Caco-2 (cell line): ENCODE data around the gene SYT7. TPM values are rescaled to one million over a fixed set of nuclear protein-coding genes. Genes with fewer than 3 reads are reported as not detected.

Experiments used
- BruUV-seq: library from RNA; stranded (reverse); fragments of 400-500 nt; replicated peaks from 2 replicates; lab custom pipeline; 2021; lab: Mats Ljungman, UMichigan
- CTCF ChIA-PET: fragments of 300-600 bp; sonication (Branson Sonifier 250); formaldehyde crosslinking; loops from one replicate; lab custom pipeline; 2022; ENCODE audit warnings: antibody characterized with exemption; lab: Charles Lee
- POLR2A ChIA-PET: fragments of 300-600 bp; sonication (Branson Sonifier 250); formaldehyde crosslinking; loops from one replicate; lab custom pipeline; 2022; ENCODE audit warnings: antibody characterized with exemption; lab: Charles Lee
- DNase-seq, 2 experiments: peaks; one replicate each; pipeline versions ENCODE4 v3.0.0 to v3.0.0-alpha.2; 2020 to 2022
- H3K27me3 ChIP-seq: replicated peaks from 2 replicates; pipeline ENCODE4 v1.6.0; 2011; ENCODE audit warnings: low read length; ENCODE audit not compliant: control insufficient read depth, insufficient read depth
- H3K36me3 ChIP-seq: 2 replicates; pipeline ENCODE4 v1.5.1; 2011; ENCODE audit warnings: low read length; ENCODE audit not compliant: control insufficient read depth, insufficient read depth
- H3K4me1 ChIP-seq: fragments of 250-450 bp; sonication (Bioruptor Pico); 2 replicates; pipeline ENCODE4 v1.5.1; 2020; ENCODE audit warnings: mild to moderate bottlenecking
- H3K4me3 ChIP-seq: 2 replicates; pipeline ENCODE4 v1.5.1; 2011; ENCODE audit warnings: low read depth, mild to moderate bottlenecking, control low read depth, low read length
- H3K9me3 ChIP-seq: fragments of 250-450 bp; sonication (Bioruptor Pico); 2 replicates; pipeline ENCODE4 v1.5.1; 2020; ENCODE audit warnings: mild to moderate bottlenecking, moderate library complexity
- H3K27ac Mint-ChIP-seq: one replicate; pipeline ENCODE4 v1.8.0; 2022; ENCODE audit warnings: mixed read lengths; ENCODE audit not compliant: unreplicated experiment
- H3K27me3 Mint-ChIP-seq: one replicate; pipeline ENCODE4 v1.8.0; 2022; ENCODE audit warnings: mixed read lengths; ENCODE audit not compliant: insufficient read depth, unreplicated experiment
- H3K36me3 Mint-ChIP-seq: one replicate; pipeline ENCODE4 v1.8.0; 2022; ENCODE audit warnings: mild to moderate bottlenecking, mixed read lengths; ENCODE audit not compliant: insufficient read depth, unreplicated experiment
- H3K4me1 Mint-ChIP-seq: one replicate; pipeline ENCODE4 v1.8.0; 2022; ENCODE audit warnings: low read depth, mixed read lengths; ENCODE audit not compliant: unreplicated experiment
- H3K4me3 Mint-ChIP-seq: one replicate; pipeline ENCODE4 v1.8.0; 2022; ENCODE audit warnings: mild to moderate bottlenecking, moderate library complexity, mixed read lengths; ENCODE audit not compliant: unreplicated experiment
- H3K9me3 Mint-ChIP-seq: one replicate; pipeline ENCODE4 v1.8.0; 2022; ENCODE audit warnings: mixed read lengths; ENCODE audit not compliant: unreplicated experiment
- intact Hi-C: fragments of 100-400 bp; cut with micrococcal nuclease; formaldehyde crosslinking; loops from one replicate; pipeline ENCODE4 v1.10.0; 2022; ENCODE audit not compliant: unreplicated experiment
- total RNA-seq: library from RNA; stranded (reverse); gene quantifications from 2 replicates; pipeline ENCODE4 v1.2.3, GENCODE V29; 2022
- TF ChIP-seq, protein P1 (sequence below), 2 experiments: fragments of 200-600 bp in 1 of 2; IDR thresholded peaks; 1 replicate in 1 of 2; 2 replicates in 1 of 2; pipeline versions ENCODE4 v1.5.1 to v1.8.0; 2011 to 2022; ENCODE audit warnings: antibody characterized with exemption in 1 of 2, control low read depth in 1 of 2, inconsistent platforms in 1 of 2, low read depth in 1 of 2, low read length in 1 of 2, mild to moderate bottlenecking in 1 of 2, moderate library complexity in 1 of 2; ENCODE audit not compliant: insufficient read depth in 1 of 2, severe bottlenecking in 1 of 2, unreplicated experiment in 1 of 2

Gene SYT7
- total RNA-seq, 1 experiment from 2014 or later = 33.5 TPM

- H3K4me1 Mint-ChIP-seq = peaks cover 17% of the 10 kb centered on the region
- ChIA-PET POLR2A (no interaction called here), CTCF (no interaction called here)
- TF ChIP-seq, protein P1, sequence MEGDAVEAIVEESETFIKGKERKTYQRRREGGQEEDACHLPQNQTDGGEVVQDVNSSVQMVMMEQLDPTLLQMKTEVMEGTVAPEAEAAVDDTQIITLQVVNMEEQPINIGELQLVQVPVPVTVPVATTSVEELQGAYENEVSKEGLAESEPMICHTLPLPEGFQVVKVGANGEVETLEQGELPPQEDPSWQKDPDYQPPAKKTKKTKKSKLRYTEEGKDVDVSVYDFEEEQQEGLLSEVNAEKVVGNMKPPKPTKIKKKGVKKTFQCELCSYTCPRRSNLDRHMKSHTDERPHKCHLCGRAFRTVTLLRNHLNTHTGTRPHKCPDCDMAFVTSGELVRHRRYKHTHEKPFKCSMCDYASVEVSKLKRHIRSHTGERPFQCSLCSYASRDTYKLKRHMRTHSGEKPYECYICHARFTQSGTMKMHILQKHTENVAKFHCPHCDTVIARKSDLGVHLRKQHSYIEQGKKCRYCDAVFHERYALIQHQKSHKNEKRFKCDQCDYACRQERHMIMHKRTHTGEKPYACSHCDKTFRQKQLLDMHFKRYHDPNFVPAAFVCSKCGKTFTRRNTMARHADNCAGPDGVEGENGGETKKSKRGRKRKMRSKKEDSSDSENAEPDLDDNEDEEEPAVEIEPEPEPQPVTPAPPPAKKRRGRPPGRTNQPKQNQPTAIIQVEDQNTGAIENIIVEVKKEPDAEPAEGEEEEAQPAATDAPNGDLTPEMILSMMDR (IDR thresholded peaks at IDR 0.05; ENCODE audit: insufficient read depth in 1 of 2, low read depth in 1 of 2, low read length in 1 of 2, severe bottlenecking in 1 of 2, unreplicated experiment in 1 of 2) = no peak
- peaks cover 5% of the 10 kb centered on the region for H3K36me3 Mint-ChIP-seq
- no peak overlapping the region for H3K4me3 ChIP-seq
- H3K27me3 ChIP-seq = no peaks in the 10 kb centered on the region
- H3K27ac Mint-ChIP-seq = no peak overlapping the region
- no peaks in the 10 kb centered on the region for H3K36me3 ChIP-seq
- H3K9me3 Mint-ChIP-seq = no peaks in the 10 kb centered on the region
- H3K27me3 Mint-ChIP-seq = no peaks in the 10 kb centered on the region
- no peak overlapping the region for H3K4me3 Mint-ChIP-seq
- no peak for DNase-seq
- no peaks in the 10 kb centered on the region; the same call in 1 of the 2 replicates for H3K4me1 ChIP-seq
- H3K9me3 ChIP-seq = no peaks in the 10 kb centered on the region
- BruUV-seq = no TSS peak
- intact Hi-C loops = no loop called here
Observed at GRCh38 chr11:61555978-61556377, 24.9 kb downstream of the SYT7 start.

DNA sequence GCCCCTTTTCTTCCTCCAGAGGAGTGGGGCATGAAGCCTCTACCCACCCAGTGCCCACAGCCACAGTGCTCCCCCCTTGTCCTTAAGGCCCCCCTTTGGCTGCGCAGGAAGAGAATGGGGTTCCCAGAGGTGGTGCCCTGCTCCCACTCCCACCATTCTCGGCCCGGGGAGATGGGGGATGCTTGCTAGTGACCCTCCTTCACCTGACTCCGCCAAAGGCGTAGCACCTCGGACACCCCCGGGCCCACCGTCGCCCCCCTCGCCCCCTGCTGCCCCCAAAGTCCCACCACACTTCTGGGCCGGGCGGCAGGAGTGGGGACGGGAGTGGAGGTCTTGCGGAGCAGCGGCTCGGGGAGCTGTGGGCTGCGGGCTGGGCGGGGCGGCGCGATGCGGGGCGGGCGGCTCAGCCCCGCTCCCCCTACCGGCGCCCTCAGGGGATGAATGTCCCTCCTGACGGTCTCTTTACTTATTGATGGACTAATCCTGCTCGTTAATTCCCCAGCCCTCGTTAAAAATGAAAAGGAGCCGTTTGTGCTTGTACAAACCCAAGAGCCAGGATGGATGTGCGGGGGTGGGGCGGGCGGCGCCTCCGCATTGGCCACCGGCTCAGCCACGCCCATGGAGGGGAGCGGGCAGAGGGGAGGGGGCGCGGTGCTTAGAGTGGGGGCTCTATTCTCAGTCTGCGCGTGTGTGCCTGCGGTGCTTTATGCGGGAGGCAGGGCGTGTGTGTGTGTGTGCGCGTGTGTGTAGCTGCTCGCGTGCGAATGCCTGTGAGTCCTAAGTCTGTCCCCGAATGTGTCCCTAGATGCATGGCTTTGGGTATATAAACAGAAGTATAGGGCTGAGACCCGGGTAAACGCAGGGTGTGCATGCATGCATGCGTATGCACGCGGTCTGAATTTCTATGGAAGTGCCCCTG is 25.6 kb downstream of the SYT7 start:
- Histone ChIP-seq H3K36me3 (no peaks in the 10 kb centered on the region), H3K4me1 (no peaks in the 10 kb centered on the region; the same call in 1 of the 2 replicates), H3K4me3 (no peak overlapping the region), H3K9me3 (no peaks in the 10 kb centered on the region), H3K27me3 (no peaks in the 10 kb centered on the region)
- BruUV-seq = no TSS peak
- DNase-seq = no peak
- no peaks in the 10 kb centered on the region for H3K27me3 Mint-ChIP-seq
- no peaks in the 10 kb centered on the region for H3K9me3 Mint-ChIP-seq
- H3K36me3 Mint-ChIP-seq = peaks cover 5% of the 10 kb centered on the region
- POLR2A ChIA-PET = no interaction called here
- H3K4me1 Mint-ChIP-seq = peaks cover 17% of the 10 kb centered on the region
- CTCF ChIA-PET = no interaction called here
- no peak overlapping the region for H3K27ac Mint-ChIP-seq
- H3K4me3 Mint-ChIP-seq = no peak overlapping the region
- TF ChIP-seq, protein P1 (IDR thresholded peaks at IDR 0.05; ENCODE audit: insufficient read depth in 1 of 2, low read depth in 1 of 2, low read length in 1 of 2, severe bottlenecking in 1 of 2, unreplicated experiment in 1 of 2) = no peak
- intact Hi-C loops = no loop called here

DNA sequence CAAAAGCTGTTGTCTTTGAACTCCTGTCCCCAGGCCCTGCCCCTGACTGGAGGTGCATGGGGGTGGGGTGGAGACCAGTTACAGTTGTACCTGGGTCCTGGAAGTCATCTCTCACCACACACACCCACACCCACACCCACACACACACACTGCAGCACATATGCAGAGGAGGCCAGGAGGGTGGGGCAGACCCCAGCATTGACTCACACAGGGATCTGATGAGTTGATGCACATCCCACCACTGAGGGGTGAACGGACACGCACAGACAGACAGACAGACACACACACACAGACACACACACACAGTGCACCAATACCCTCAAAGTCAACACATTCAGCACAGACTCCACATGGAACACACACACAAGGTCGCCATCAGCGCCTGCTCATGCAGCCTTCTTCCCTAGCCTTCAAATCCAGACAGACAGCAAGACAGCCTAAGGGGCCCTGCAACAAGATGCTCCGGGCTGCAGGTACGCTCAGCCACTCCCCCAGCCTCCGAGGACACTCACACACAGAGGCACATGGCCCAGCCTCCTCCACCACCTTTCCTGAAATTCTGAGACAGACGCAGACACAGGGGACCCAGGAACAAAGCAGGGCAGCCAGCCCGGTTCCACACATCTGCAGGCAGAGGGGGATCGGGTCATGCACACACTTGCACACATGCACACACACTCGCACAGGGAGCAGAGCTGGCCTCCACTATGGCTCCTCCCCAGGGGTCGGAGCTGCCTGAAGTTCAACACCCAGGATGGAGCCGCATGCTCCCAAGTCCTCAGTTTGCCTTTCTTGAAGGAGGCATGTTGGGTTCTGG is 26.5 kb downstream of the SYT7 start:
- ChIA-PET POLR2A (no interaction called here), CTCF (no interaction called here)
- H3K27me3 ChIP-seq = no peaks in the 10 kb centered on the region
- H3K9me3 ChIP-seq = no peaks in the 10 kb centered on the region
- Mint-ChIP-seq H3K9me3 (no peaks in the 10 kb centered on the region), H3K27ac (no peak overlapping the region), H3K4me1 (peaks cover 17% of the 10 kb centered on the region), H3K27me3 (no peaks in the 10 kb centered on the region), H3K36me3 (peaks cover 5% of the 10 kb centered on the region), H3K4me3 (no peak overlapping the region)
- TF ChIP-seq, protein P1 (IDR thresholded peaks at IDR 0.05; ENCODE audit: insufficient read depth in 1 of 2, low read depth in 1 of 2, low read length in 1 of 2, severe bottlenecking in 1 of 2, unreplicated experiment in 1 of 2) = no peak
- H3K4me1 ChIP-seq = no peaks in the 10 kb centered on the region; the same call in 1 of the 2 replicates
- no TSS peak for BruUV-seq
- intact Hi-C loops = no loop called here
- no peaks in the 10 kb centered on the region for H3K36me3 ChIP-seq
- no peak for DNase-seq
- H3K4me3 ChIP-seq = no peak overlapping the region
